ENCODE results near the gene PHC3.
A peak's percentile ranks its signal among the peaks of the same experiment; 100 is the strongest.

The PHC3 gene

DNA sequence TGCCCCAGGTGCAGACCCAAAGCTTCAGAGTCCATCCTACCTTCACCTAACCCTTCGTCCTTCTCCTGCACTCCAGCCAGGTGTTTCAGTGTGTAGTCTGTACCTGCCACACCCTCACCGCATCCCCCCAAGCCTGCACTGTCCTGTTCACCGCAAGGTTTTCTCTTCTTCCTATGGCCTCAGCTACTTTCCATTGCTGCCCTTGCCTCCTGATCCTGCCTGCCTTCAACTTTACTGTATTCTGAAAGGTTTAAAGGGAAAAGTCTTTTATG is 134.5 kb downstream of the PHC3 start:
- TF ChIP-seq, protein P1, sequence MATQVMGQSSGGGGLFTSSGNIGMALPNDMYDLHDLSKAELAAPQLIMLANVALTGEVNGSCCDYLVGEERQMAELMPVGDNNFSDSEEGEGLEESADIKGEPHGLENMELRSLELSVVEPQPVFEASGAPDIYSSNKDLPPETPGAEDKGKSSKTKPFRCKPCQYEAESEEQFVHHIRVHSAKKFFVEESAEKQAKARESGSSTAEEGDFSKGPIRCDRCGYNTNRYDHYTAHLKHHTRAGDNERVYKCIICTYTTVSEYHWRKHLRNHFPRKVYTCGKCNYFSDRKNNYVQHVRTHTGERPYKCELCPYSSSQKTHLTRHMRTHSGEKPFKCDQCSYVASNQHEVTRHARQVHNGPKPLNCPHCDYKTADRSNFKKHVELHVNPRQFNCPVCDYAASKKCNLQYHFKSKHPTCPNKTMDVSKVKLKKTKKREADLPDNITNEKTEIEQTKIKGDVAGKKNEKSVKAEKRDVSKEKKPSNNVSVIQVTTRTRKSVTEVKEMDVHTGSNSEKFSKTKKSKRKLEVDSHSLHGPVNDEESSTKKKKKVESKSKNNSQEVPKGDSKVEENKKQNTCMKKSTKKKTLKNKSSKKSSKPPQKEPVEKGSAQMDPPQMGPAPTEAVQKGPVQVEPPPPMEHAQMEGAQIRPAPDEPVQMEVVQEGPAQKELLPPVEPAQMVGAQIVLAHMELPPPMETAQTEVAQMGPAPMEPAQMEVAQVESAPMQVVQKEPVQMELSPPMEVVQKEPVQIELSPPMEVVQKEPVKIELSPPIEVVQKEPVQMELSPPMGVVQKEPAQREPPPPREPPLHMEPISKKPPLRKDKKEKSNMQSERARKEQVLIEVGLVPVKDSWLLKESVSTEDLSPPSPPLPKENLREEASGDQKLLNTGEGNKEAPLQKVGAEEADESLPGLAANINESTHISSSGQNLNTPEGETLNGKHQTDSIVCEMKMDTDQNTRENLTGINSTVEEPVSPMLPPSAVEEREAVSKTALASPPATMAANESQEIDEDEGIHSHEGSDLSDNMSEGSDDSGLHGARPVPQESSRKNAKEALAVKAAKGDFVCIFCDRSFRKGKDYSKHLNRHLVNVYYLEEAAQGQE (IDR thresholded peaks at IDR 0.05; ENCODE audit: insufficient replicate concordance, low read depth), result no peak
- TF ChIP-seq GABPA (IDR thresholded peaks at IDR 0.05; ENCODE audit: low read depth), result no peak
- no peak for TF ChIP-seq CTCF (IDR thresholded peaks at IDR 0.05; ENCODE audit: insufficient read depth, low read length)
- no peak for TF ChIP-seq POLR2AphosphoS5 (IDR thresholded peaks at IDR 0.05; ENCODE audit: low read depth)
- TF ChIP-seq SPI1 (IDR thresholded peaks at IDR 0.05; ENCODE audit: borderline replicate concordance, low read depth), result no peak
- H3K27ac ChIP-seq (replicated peaks), result no peak overlapping the region; the same call in 1 of the 2 replicates
- H3K4me3 ChIP-seq (replicated peaks; ENCODE audit: insufficient read depth, low read length), result no peak overlapping the region

GRCh38 chr3:170046269-170047132 is 135.0 kb downstream of the PHC3 start:
- Histone ChIP-seq H3K27me3 (ENCODE audit: insufficient read depth, poor library complexity, severe bottlenecking) (no peaks in the 10 kb centered on the region), H3K27ac (replicated peaks) (peak overlapping the region; percentile 83), H3K4me3 (replicated peaks; ENCODE audit: insufficient read depth, low read length) (no peak overlapping the region)
- TF ChIP-seq SPI1 (IDR thresholded peaks at IDR 0.05; ENCODE audit: borderline replicate concordance, low read depth) (no peak), CTCF (IDR thresholded peaks at IDR 0.05; ENCODE audit: insufficient read depth, low read length) (no peak), POLR2AphosphoS5 (IDR thresholded peaks at IDR 0.05; ENCODE audit: low read depth) (no peak), GABPA (IDR thresholded peaks at IDR 0.05; ENCODE audit: low read depth) (no peak)
- TF ChIP-seq, protein P1 (IDR thresholded peaks at IDR 0.05; ENCODE audit: insufficient replicate concordance, low read depth), result no peak
- DNase-seq (ENCODE audit: low read depth in 1 of 2, low spot score in 1 of 2), result no peak

More for the DNA sequence above, 134.5 kb downstream of the PHC3 start:
- no peaks in the 10 kb centered on the region for H3K27me3 ChIP-seq (ENCODE audit: insufficient read depth, poor library complexity, severe bottlenecking)
- no peak for DNase-seq (ENCODE audit: low read depth in 1 of 2, low spot score in 1 of 2)

- DNase-seq (ENCODE audit: low read depth in 1 of 2, low spot score in 1 of 2), result peak in 1 of 2 experiments; percentile 85
- TF ChIP-seq CTCF (IDR thresholded peaks at IDR 0.05; ENCODE audit: insufficient read depth, low read length) (no peak), SPI1 (IDR thresholded peaks at IDR 0.05; ENCODE audit: borderline replicate concordance, low read depth) (peak; percentile 100), POLR2AphosphoS5 (IDR thresholded peaks at IDR 0.05; ENCODE audit: low read depth) (peak; percentile 21; the same call in 1 of the 2 replicates), GABPA (IDR thresholded peaks at IDR 0.05; ENCODE audit: low read depth) (no peak)
- TF ChIP-seq, protein P1 (IDR thresholded peaks at IDR 0.05; ENCODE audit: insufficient replicate concordance, low read depth), result no peak
- Histone ChIP-seq H3K27ac (replicated peaks) (peak overlapping the region; percentile 83), H3K4me3 (replicated peaks; ENCODE audit: insufficient read depth, low read length) (peak overlapping the region; percentile 17; the same call in 1 of the 2 replicates), H3K27me3 (ENCODE audit: insufficient read depth, poor library complexity, severe bottlenecking) (no peaks in the 10 kb centered on the region)
These were observed 136.7 kb downstream of the PHC3 start for GRCh38 chr3:170044795-170045244.

Measured in HL-60 (cell line).